ENCODE measurements around the gene TTLL8. TPM values are rescaled to one million over a fixed set of nuclear protein-coding genes. Genes with fewer than 3 reads are reported as not detected.

The TTLL8 gene
- total RNA-seq, 1 donor from 2014 or later = not detected

GRCh38 chr22:50051930-50052329, 6.2 kb downstream of the TTLL8 start:
- H3K27me3 Mint-ChIP-seq (ENCODE audit: low read depth) = peaks cover 11% of the 10 kb centered on the region
- H3K4me3 Mint-ChIP-seq = no peak overlapping the region
- H3K27ac Mint-ChIP-seq (ENCODE audit: unreplicated experiment) = no peak overlapping the region
- H3K36me3 Mint-ChIP-seq (ENCODE audit: low read depth) = peaks cover 5% of the 10 kb centered on the region
- DNase-seq (ENCODE audit: low read depth, low spot score) = no peak
- TF ChIP-seq CTCF (conservative IDR thresholded peaks at IDR 0.05) = no peak
- H3K9me3 Mint-ChIP-seq = peaks cover 5% of the 10 kb centered on the region
- H3K4me1 Mint-ChIP-seq = no peaks in the 10 kb centered on the region

GRCh38 chr22:50049299-50050195, 8.6 kb downstream of the TTLL8 start:
- peaks cover 5% of the 10 kb centered on the region for H3K36me3 Mint-ChIP-seq (ENCODE audit: low read depth)
- DNase-seq (ENCODE audit: low read depth, low spot score) = no peak
- peaks cover 5% of the 10 kb centered on the region for H3K9me3 Mint-ChIP-seq
- TF ChIP-seq CTCF (conservative IDR thresholded peaks at IDR 0.05) = no peak
- H3K27me3 Mint-ChIP-seq (ENCODE audit: low read depth) = peaks cover 8% of the 10 kb centered on the region
- no peak overlapping the region for H3K4me3 Mint-ChIP-seq
- no peak overlapping the region for H3K27ac Mint-ChIP-seq (ENCODE audit: unreplicated experiment)
- H3K4me1 Mint-ChIP-seq = no peaks in the 10 kb centered on the region

GRCh38 chr22:50048836-50049235, 9.3 kb downstream of the TTLL8 start:
- Mint-ChIP-seq H3K36me3 (ENCODE audit: low read depth) (peaks cover 3% of the 10 kb centered on the region), H3K4me3 (no peak overlapping the region), H3K4me1 (no peaks in the 10 kb centered on the region), H3K9me3 (peaks cover 3% of the 10 kb centered on the region), H3K27ac (ENCODE audit: unreplicated experiment) (no peak overlapping the region), H3K27me3 (ENCODE audit: low read depth) (peaks cover 5% of the 10 kb centered on the region)
- TF ChIP-seq CTCF (conservative IDR thresholded peaks at IDR 0.05) = no peak
- DNase-seq (ENCODE audit: low read depth, low spot score) = no peak

- Mint-ChIP-seq H3K27ac (ENCODE audit: unreplicated experiment) (no peak overlapping the region), H3K27me3 (ENCODE audit: low read depth) (peaks cover 5% of the 10 kb centered on the region), H3K9me3 (peaks cover 4% of the 10 kb centered on the region), H3K36me3 (ENCODE audit: low read depth) (no peaks in the 10 kb centered on the region), H3K4me1 (no peaks in the 10 kb centered on the region), H3K4me3 (no peak overlapping the region)
- no peak for TF ChIP-seq CTCF (conservative IDR thresholded peaks at IDR 0.05)
- DNase-seq (ENCODE audit: low read depth, low spot score) = no peak
Measured at GRCh38 chr22:50048061-50048765, 9.9 kb downstream of the TTLL8 start.

- no peak for TF ChIP-seq CTCF (conservative IDR thresholded peaks at IDR 0.05)
- H3K9me3 Mint-ChIP-seq = peaks cover 4% of the 10 kb centered on the region
- H3K4me1 Mint-ChIP-seq = no peaks in the 10 kb centered on the region
- no peak overlapping the region for H3K4me3 Mint-ChIP-seq
- DNase-seq (ENCODE audit: low read depth, low spot score) = no peak
- peaks cover 9% of the 10 kb centered on the region for H3K27me3 Mint-ChIP-seq (ENCODE audit: low read depth)
- H3K36me3 Mint-ChIP-seq (ENCODE audit: low read depth) = no peaks in the 10 kb centered on the region
- H3K27ac Mint-ChIP-seq (ENCODE audit: unreplicated experiment) = no peak overlapping the region
Measured at GRCh38 chr22:50047346-50047745, 10.8 kb downstream of the TTLL8 start.

All from neural crest cell (in vitro differentiated cells).